ENCODE results near the gene C9orf43.

The C9orf43 gene

DNA sequence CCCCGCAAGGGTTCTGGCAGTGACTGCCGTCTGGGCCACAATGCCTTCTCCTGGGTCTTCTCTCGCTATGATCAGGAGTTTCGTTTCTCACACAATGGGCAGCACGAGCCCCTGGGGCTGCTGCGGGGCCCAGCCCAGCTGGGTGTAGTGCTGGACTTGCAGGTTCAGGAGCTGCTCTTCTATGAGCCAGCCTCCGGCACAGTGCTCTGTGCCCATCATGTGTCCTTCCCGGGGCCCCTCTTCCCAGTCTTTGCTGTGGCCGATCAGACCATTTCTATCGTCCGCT is 40.7 kb upstream of the C9orf43 start:
- TF ChIP-seq, protein P1, sequence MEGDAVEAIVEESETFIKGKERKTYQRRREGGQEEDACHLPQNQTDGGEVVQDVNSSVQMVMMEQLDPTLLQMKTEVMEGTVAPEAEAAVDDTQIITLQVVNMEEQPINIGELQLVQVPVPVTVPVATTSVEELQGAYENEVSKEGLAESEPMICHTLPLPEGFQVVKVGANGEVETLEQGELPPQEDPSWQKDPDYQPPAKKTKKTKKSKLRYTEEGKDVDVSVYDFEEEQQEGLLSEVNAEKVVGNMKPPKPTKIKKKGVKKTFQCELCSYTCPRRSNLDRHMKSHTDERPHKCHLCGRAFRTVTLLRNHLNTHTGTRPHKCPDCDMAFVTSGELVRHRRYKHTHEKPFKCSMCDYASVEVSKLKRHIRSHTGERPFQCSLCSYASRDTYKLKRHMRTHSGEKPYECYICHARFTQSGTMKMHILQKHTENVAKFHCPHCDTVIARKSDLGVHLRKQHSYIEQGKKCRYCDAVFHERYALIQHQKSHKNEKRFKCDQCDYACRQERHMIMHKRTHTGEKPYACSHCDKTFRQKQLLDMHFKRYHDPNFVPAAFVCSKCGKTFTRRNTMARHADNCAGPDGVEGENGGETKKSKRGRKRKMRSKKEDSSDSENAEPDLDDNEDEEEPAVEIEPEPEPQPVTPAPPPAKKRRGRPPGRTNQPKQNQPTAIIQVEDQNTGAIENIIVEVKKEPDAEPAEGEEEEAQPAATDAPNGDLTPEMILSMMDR (IDR thresholded peaks at IDR 0.05), result no peak
- no peak for DNase-seq (ENCODE audit: low spot score)
- H3K4me3 ChIP-seq, result no peak overlapping the region
- H3K27ac ChIP-seq, result no peak overlapping the region

DNA sequence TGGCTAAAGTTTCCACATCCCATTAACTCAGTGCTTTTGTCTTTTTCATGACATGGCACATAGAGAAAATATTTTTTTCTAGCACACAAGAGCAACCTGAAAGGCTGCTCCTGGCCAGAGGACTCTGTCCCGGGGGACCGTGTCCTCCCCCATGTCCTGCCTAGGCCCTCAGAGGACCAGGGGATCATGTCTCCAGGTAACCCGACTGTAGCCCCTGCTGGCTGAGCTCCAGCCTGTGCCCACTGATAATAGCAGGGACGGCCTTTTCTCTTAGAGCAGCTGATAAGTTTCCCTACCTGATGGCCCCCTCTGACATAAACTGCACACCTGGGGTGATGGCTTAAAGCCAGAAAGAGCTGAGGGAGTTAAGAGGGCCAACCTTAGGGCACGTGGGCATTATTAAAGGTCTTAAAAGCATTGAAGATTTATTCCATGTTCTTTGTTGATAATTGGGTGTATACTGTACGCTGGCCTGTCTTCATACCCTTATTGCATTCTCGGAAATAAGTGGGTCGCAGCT is 39.7 kb upstream of the C9orf43 start:
- H3K4me3 ChIP-seq, result no peak overlapping the region
- no peak for DNase-seq (ENCODE audit: low spot score)
- TF ChIP-seq, protein P1 (IDR thresholded peaks at IDR 0.05), result no peak
- no peak overlapping the region for H3K27ac ChIP-seq

DNA sequence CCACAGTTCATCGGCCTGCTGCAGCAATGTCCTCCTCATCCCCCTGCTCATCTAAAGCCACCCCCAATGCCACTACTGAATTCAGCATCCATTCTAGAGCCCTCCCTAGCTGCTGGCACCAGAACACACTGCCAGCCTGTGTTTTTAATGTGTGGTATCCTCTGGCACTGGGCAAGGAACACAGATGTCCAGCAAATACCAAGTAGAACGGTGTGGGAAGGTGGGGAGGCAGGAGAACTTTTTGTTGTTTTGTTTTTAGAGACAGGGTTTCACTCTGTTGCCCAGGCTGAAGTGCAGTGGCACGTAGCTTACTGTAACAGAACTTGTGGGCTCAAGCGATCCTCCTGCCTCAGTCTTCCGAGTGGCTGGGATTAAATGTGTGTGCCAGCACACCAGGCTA is 38.5 kb upstream of the C9orf43 start:
- Histone ChIP-seq H3K27ac (no peak overlapping the region), H3K4me3 (no peak overlapping the region)
- TF ChIP-seq, protein P1 (IDR thresholded peaks at IDR 0.05), result no peak
- no peak for DNase-seq (ENCODE audit: low spot score)

DNA sequence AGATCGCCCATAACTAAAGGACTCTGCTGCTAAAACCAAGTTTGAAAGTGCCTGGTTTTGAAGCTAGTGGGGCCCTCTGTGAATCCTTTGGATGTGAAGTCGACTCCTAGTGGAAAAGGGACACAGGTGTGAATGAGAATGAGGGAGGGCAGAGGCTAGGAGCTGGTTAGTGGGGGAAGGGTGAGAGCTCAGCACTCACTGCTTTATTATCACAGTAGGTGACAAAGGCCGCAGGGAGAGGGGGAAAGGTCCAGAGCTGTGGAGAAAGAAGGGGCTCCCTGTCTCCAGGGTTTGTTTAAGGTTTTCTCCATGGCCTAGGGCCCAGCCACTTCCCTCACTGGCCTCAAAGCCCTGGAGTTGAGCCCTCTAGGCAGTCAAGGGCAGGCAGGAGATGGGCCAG is 37.3 kb upstream of the C9orf43 start:
- TF ChIP-seq, protein P1 (IDR thresholded peaks at IDR 0.05), result no peak
- Histone ChIP-seq H3K27ac (no peak overlapping the region), H3K4me3 (no peak overlapping the region)
- DNase-seq (ENCODE audit: low spot score), result no peak

DNA sequence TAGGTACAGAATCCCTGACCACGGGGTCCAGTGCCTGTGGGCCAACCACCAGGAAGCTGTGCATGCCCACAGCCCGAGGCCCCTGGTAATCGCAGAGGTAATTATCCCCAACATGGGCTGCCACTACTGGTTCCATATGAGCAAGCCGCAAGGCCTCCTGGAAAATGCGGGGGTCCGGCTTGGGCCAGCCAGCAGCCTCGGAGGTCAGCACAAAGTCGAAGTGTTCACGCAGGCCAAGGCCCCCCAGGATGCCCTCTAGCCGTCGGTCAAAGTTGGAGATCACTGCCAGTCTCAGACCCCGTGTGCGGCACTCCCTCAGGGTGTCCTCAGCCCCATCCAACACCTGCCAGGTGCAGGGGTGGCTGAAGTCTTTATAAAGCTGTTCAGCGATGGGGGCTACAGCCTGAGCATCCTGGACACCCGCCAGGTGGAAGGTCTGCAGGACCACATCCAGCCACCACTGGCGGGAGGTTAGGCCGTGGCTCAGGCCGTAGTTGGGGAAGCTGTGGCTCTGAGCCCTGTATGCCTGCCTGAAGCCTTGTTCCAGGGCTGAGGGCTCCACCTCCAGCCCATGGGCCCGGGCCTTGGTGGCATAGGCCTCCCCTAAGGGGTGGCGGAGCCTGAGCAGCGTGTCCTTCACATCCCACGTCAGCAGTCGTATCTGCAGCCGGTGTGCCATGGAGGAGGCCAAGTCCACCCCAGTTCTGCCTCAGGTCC is 36.7 kb upstream of the C9orf43 start:
- H3K4me3 ChIP-seq, result no peak overlapping the region
- DNase-seq (ENCODE audit: low spot score), result no peak
- TF ChIP-seq, protein P1 (IDR thresholded peaks at IDR 0.05), result no peak
- H3K27ac ChIP-seq, result no peak overlapping the region

DNA sequence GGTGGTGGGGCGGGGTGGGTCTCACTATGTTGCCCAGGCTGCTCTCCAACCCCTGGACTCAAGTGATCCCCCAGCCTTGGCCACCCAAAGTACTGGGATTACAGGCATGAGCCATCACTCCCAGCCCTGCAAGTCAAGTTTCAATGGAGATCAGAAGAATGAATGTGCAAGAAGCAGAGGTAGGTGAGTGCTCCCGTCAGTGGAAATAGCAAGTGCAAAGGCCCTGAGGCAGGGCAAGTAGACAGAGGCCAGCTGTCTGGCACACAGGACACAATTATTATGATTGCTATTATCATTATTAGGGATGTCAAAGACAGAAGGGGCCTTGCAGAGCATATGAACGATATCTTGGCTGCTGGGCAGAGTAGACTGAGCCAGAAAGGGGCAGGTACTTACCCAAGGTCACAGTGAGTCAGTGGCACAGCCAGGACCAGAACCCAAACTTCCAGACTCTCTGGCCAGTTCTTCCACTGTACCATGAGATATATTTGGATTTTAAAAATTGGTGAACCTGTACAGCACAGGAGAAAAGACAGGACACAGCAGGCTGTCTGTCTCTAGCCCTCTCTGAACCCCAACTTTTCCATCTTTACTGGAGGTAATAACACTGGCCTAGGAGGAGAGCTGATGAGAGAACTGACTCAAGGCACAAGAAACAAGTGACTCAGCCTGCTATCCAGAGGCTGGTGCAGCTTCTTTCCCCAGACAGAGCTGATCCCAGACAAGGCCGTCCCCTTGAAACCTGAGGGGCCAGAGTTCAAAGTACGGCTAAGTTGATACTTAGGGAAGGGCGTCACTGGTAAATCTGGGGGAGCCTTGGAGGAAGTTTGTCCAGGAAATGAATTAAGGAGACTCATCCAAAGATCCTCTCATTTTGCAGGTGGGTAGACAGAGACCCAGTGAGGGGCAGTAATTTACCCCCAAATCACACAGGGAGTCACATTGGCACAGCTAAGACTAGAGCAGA is 35.2 kb upstream of the C9orf43 start:
- H3K4me3 ChIP-seq, result peak overlapping the region; percentile 73
- DNase-seq (ENCODE audit: low spot score), result no peak
- H3K27ac ChIP-seq, result no peak overlapping the region
- TF ChIP-seq, protein P1 (IDR thresholded peaks at IDR 0.05), result no peak

Data from coronary artery (tissue), 2 donors.